GM12865 (cell line): ENCODE results near the gene C5orf22.
"Not testable (repeated sequence)": the region's sequence is repeated elsewhere in the genome, so short reads cannot be mapped to it uniquely, and the experiment has no call there.

Source experiments
- DNase-seq: peaks from one replicate; pipeline ENCODE4 v3.0.0; 2010; ENCODE audit warnings: low read depth
- H3K4me3 ChIP-seq: 2 replicates; pipeline ENCODE4 v1.5.1; 2011; ENCODE audit warnings: mild to moderate bottlenecking, low read depth, low read length, control low read depth
- TF ChIP-seq, protein P1 (sequence below): IDR thresholded peaks from 2 replicates; pipeline ENCODE4 v1.5.1; 2011; ENCODE audit warnings: low read length, control low read depth, low read depth, inconsistent platforms; ENCODE audit not compliant: insufficient read depth; ENCODE audit errors: missing control alignments

The C5orf22 gene

DNA sequence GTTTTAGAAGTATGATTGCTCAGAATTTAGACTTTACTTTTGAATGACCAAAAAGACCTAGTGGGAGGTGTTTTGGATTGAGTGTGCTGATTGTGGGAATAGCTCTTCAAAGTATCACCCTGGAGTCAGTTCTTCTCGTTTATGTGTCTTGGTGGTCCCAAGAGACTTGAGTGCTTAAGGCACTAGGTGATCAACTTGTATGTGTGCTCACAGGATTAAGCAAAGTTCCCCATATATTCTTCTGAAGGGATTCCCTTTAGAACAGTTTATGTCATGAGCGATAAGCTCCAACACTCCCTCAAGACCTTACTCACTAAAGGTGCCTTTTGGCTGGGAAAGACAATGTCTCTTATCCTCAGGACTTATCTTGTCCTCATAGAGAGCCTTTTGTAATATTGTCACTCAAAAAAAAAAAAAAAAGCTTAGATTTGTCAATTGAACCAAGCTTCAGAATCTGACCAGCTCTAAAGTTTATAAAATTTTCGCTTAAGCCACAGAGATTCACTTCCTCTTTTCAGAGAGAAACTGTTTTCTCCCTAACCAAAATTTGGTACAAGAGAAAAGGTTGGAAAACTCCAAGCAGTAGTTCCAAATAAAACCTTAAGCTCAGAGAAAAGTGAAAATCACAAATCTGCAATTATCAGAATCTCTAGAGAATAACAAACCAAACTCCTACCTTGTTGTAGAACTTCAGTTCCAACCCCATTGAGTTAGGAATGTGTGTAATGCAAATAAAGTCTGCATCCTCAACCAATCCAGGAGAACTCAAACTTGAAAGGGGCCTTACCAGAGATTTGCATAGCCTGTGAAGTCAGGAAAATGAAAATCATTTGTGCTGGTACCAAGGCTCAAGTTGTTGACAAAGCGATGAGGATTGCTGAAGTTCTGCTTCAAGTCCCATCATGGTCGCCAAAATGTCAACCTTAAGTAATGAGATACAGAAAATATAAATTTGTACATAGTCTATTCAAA, 66.8 kb downstream of the C5orf22 start:
- TF ChIP-seq, protein P1, sequence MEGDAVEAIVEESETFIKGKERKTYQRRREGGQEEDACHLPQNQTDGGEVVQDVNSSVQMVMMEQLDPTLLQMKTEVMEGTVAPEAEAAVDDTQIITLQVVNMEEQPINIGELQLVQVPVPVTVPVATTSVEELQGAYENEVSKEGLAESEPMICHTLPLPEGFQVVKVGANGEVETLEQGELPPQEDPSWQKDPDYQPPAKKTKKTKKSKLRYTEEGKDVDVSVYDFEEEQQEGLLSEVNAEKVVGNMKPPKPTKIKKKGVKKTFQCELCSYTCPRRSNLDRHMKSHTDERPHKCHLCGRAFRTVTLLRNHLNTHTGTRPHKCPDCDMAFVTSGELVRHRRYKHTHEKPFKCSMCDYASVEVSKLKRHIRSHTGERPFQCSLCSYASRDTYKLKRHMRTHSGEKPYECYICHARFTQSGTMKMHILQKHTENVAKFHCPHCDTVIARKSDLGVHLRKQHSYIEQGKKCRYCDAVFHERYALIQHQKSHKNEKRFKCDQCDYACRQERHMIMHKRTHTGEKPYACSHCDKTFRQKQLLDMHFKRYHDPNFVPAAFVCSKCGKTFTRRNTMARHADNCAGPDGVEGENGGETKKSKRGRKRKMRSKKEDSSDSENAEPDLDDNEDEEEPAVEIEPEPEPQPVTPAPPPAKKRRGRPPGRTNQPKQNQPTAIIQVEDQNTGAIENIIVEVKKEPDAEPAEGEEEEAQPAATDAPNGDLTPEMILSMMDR: no peak
- H3K4me3 ChIP-seq: no peak overlapping the region
- no peak for DNase-seq

DNA sequence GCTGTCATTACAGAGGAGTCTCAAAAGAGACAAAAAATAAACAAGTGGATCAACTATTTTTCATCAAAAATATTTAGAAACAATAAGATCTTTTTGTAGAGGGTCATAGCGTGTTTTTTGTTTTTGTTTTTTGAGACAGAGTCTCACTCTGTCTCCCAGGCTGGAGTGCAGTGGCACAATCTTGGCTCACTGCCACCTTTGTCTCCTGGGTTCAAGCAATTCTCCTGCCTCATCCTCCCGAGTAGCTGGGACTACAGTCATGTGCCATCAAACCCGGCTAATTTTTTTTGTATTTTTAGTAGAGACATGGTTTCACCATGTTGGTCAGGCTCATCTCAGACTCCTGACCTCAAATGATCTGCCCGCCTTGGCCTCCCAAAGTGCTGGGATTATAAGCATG, 70.2 kb downstream of the C5orf22 start:
- not testable (repeated sequence) for H3K4me3 ChIP-seq

DNA sequence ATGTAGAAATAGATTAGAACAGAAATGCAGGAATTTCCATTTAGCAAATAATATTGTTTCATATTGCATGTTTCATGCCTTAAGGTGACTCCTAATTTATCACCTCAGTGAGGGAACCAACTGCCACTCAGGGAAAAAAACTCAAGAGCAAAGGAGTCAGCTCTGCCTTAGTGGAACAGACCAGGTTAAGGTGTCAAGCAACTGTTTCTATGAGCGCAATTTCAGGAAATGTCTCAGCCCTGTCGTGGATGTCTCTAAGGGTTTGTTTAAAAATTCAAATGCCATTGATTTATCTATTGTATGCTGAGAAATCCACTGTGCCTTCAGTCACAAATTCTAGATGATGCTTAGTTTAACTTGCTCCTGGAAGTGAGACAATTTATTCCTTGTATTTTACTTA, 72.1 kb downstream of the C5orf22 start:
- no peak overlapping the region for H3K4me3 ChIP-seq
- no peak for DNase-seq
- TF ChIP-seq, protein P1: no peak

More for the DNA sequence above, 70.2 kb downstream of the C5orf22 start:
- DNase-seq: not testable (repeated sequence)

DNA sequence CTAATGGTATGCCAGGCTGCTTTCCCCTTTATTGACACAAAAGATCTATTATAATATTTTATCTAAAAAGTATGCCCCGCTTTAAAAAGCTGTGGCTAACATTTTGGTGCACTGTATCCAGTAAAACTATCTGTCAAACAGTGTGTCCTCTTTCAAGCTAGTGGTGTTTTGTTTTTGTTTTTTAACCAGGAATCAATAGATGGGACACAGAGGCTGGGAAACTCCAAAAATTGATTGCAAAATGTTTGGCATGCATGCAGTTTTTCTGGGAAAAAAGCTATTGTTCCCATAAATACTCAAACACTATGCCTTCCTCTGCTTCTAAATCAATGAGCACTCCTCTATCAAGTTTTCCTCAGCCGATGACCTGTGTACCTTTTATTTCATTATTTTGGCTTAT, 72.5 kb downstream of the C5orf22 start:
- DNase-seq: no peak
- TF ChIP-seq, protein P1: no peak
- no peak overlapping the region for H3K4me3 ChIP-seq
